Heart right ventricle (tissue), 16 donors: Measurements from ENCODE around the gene USP32. TPM values are rescaled to one million over a fixed set of nuclear protein-coding genes. Genes with fewer than 3 reads are reported as not detected.

Experiments used
- ATAC-seq, 8 donors: fragments of 200-7000 bp; cut with Tn5 transposase; one replicate each; pipeline ENCODE4 v1.9.1; 2020; ENCODE audit warnings: mild to moderate bottlenecking in 8 of 8, moderate library complexity in 8 of 8, moderate number of reproducible peaks in 1 of 8
- DNase-seq, 2 donors: peaks; one replicate each; pipeline ENCODE4 v3.0.0-alpha.2; 2020
- H3K27ac ChIP-seq, 10 donors: fragments of 200-600 bp; sonication (generic) in 2 of 10; one replicate each; pipeline versions ENCODE4 v1.5.0 to v1.8.0; 2020 to 2022; ENCODE audit warnings: mild to moderate bottlenecking in 3 of 10
- H3K27me3 ChIP-seq, 7 donors: fragments of 200-600 bp; one replicate each; pipeline ENCODE4 v1.8.0; 2021 to 2022; ENCODE audit warnings: mild to moderate bottlenecking in 2 of 7
- H3K36me3 ChIP-seq, 9 donors: fragments of 200-600 bp; sonication (generic) in 1 of 9; one replicate each; pipeline versions ENCODE4 v1.5.0 to v1.8.0; 2020 to 2022; ENCODE audit warnings: mild to moderate bottlenecking in 2 of 9
- H3K4me1 ChIP-seq, 9 donors: fragments of 200-600 bp; sonication (generic) in 1 of 9; one replicate each; pipeline versions ENCODE4 v1.5.0 to v1.8.0; 2020 to 2022; ENCODE audit warnings: mild to moderate bottlenecking in 4 of 9
- H3K4me3 ChIP-seq, 10 donors: fragments of 200-600 bp; sonication (generic) in 2 of 10; one replicate each; pipeline versions ENCODE4 v1.5.0 to v1.8.0; 2020 to 2022; ENCODE audit warnings: mild to moderate bottlenecking in 7 of 10, moderate library complexity in 2 of 10
- H3K9me3 ChIP-seq, 11 donors: fragments of 200-600 bp in 10 of 11; sonication (generic) in 2 of 11; one replicate each; pipeline versions ENCODE4 v1.5.0 to v1.8.0; 2013 to 2022; ENCODE audit warnings: mild to moderate bottlenecking in 2 of 11, control low read depth in 1 of 11, moderate library complexity in 1 of 11
- CTCF ChIP-seq, 9 donors: fragments of 200-600 bp; sonication (generic) in 2 of 9; IDR thresholded peaks; one replicate each; pipeline versions ENCODE4 v1.5.0 to v1.8.0; 2021 to 2022; ENCODE audit warnings: antibody characterized with exemption in 9 of 9, mild to moderate bottlenecking in 5 of 9, moderate library complexity in 1 of 9
- WGBS, 2 donors: extraction: QIAGEN DNeasy Blood & Tissue Kit; methylation state at CpG; one replicate each; pipeline ENCODE4 v1.1.7; 2013; ENCODE audit warnings: inconsistent platforms in 1 of 2; 5-methylcytosine and 5-hydroxymethylcytosine counted together
- intact Hi-C, 10 donors: fragments of 100-400 bp; cut with DNase I; formaldehyde crosslinking; loops; one replicate each; pipeline versions ENCODE4 v1.11.1 to v1.14.2; 2022
- polyA plus RNA-seq, 2 donors: library from polyadenylated mRNA; stranded (reverse); fragments of 200-250 nt; gene quantifications; one replicate each; pipeline ENCODE4 v1.2.3, GENCODE V29; 2013
- total RNA-seq, 10 donors: library from RNA; stranded (reverse); fragmentation: NEBNext Ultra II Directional in 3 of 10; extraction: Animal tissue kit (Norgen Biotek cat#: 25700) in 3 of 10; gene quantifications; one replicate each; pipeline versions ENCODE4 v1.2.1 to v1.2.4, GENCODE V29; 2021 to 2023
- donor health status: Arrhythmogenic right ventricular cardiomyopathy.
- donor health status: ischemic (EF 13 %, LVEDD 7.1; RV severe dilation, severe dysfunction).
- donor health status: healthy with polysubstance abuse.
- donor health status: DM: no; HTN: yes; CAD: no.
- donor health status: DM: no; HTN: no; CAD: no.
- donor health status: ischemic (EF 25% LVEDD 6.9; RV normal size, moderate dysfunction).
- donor health status: ischemic (EF 25% LVEDD 5.7; RV mildly dilated, moderate dysfunction).
- donor health status: healthy.
- donor health status: DM: yes; HTN: yes; CAD: no.
- donor health status: Ischemic cardiomyopathy.
- donor health status: ischemic (EF 35%, LVEDD 5.7; RV mildly dilated, moderate dysfunction).
- donor health status: nonischemic (EF 11% LVEDD 7.7; RV severe dilation, severe dysfunction).
- donor health status: DM: yes; HTN: yes; CAD: no.
- donor health status: PGD.
- donor health status: ischemic (EF 29% LVEDD 5.4; RV normal size, mild dysfunction).
- donor health status: nonischemic (EF 23%, LVEDD 6.1; RV moderate dilation, normal function).

Gene USP32
- total and polyA plus RNA-seq, 12 donors, result 13.3 to 38.6 (median 29.3) TPM

DNA sequence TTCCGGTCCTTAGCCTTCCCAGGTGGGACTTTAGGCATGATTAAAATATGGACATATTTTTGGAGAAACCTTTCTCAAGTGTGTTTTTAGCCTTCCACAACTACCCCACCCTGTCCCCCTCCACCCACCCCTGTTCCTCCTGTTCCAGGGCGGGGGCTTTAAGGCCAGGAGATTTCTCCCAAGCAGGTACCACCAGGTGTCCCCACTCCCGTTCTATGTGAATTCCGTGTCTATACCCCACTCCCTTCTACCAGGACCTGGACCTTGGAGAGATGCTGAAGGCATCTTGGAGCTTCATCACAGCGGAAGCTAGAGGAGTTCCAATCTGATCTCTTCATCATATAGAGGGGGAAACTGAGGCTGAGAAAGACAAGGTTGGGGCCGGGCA lies 232.5 kb downstream of the USP32 start:
- Histone ChIP-seq H3K27me3 (peaks cover 0 to 53% (median 8%) of the 10 kb centered on the region in 7 donors), H3K27ac (peak overlapping the region in 2 of 10 donors; percentile 20 to 28), H3K36me3 (no peaks in the 10 kb centered on the region), H3K9me3 (no peaks in the 10 kb centered on the region), H3K4me1 (peaks cover 2 to 68% (median 43%) of the 10 kb centered on the region in 9 donors), H3K4me3 (no peak overlapping the region)
- ATAC-seq (no peak), DNase-seq (no peak)
- WGBS, 2 donors, result 67 to 69% methylated on average over 6 of the region's 6 CpGs
- no peak for TF ChIP-seq CTCF (IDR thresholded peaks at IDR 0.05)
- intact Hi-C loops, result no loop called here

- Histone ChIP-seq H3K9me3 (no peaks in the 10 kb centered on the region), H3K4me1 (peaks cover 2 to 69% (median 48%) of the 10 kb centered on the region in 9 donors), H3K27me3 (peaks cover 0 to 58% (median 8%) of the 10 kb centered on the region in 7 donors), H3K27ac (no peak overlapping the region), H3K4me3 (no peak overlapping the region), H3K36me3 (no peaks in the 10 kb centered on the region)
- no peak for ATAC-seq
- no peak for TF ChIP-seq CTCF (IDR thresholded peaks at IDR 0.05)
- intact Hi-C loops, result no loop called here
- no peak for DNase-seq
- 30 to 40% methylated on average over 19 of the region's 19 CpGs for WGBS, 2 donors
These were observed 233.0 kb downstream of the USP32 start for GRCh38 chr17:60158751-60159478.

DNA sequence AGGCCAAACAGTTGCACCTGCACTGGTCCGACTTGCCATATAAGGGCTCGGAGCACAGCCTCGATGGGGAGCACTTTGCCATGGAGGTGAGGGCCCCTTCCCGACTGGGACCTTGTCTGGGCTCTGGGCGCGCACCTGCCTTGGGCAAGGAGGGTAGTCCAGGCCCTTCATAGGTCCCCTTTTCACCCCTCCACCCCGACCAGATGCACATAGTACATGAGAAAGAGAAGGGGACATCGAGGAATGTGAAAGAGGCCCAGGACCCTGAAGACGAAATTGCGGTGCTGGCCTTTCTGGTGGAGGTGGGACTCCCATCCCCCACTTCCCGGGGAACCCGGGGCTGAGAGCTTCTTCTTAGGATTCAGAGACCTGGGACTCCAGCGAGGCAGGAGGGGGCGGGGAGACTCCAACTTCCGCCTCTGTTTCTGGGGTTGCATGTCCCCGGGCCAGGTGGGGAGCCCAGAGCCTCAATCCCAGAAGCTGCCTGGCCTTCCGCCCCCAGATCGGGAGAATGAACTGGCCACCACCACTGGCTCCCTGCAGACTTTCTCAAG lies 234.4 kb downstream of the USP32 start:
- no peak overlapping the region for H3K4me3 ChIP-seq
- H3K27ac ChIP-seq, result peak overlapping the region in 1 of 10 donors; percentile 12
- intact Hi-C loops, result no loop called here
- DNase-seq (no peak), ATAC-seq (no peak)
- 79 to 80% methylated on average over 18 of the region's 18 CpGs for WGBS, 2 donors
- no peak for TF ChIP-seq CTCF (IDR thresholded peaks at IDR 0.05)
- H3K36me3 ChIP-seq, result no peaks in the 10 kb centered on the region
- H3K9me3 ChIP-seq, result no peaks in the 10 kb centered on the region
- peaks cover 0 to 66% (median 13%) of the 10 kb centered on the region in 7 donors for H3K27me3 ChIP-seq
- peaks cover 8 to 72% (median 44%) of the 10 kb centered on the region in 9 donors for H3K4me1 ChIP-seq

DNA sequence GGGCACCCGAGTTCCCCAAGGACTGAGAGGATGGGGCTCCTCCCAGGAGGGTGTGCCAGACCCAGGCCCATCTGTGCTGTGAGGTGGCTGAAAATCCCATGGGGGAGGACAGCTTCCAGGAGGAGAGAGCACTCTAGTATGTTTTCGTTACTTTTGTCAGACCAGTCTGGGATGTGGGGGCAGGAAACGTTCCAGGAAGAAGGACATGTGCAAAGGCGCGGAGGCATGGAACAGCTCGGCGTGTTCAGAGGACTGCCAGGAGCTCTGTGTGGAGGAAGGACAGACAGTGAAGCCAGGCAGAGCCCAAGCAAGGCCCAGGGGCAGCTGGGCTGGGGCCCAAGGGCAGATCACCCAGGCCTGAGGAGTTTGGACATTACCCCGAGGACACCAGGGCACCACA lies 235.2 kb downstream of the USP32 start:
- no peak for TF ChIP-seq CTCF (IDR thresholded peaks at IDR 0.05)
- ATAC-seq (no peak), DNase-seq (no peak)
- WGBS, 2 donors, result 67% methylated on average over 8 of the region's 8 CpGs
- Histone ChIP-seq H3K27me3 (peaks cover 0 to 74% (median 20%) of the 10 kb centered on the region in 7 donors), H3K9me3 (no peaks in the 10 kb centered on the region), H3K4me3 (no peak overlapping the region), H3K4me1 (peaks cover 8 to 73% (median 37%) of the 10 kb centered on the region in 9 donors), H3K36me3 (no peaks in the 10 kb centered on the region), H3K27ac (peak overlapping the region in 2 of 10 donors; percentile 12 to 39)
- intact Hi-C loops, result no loop called here
